NOMO-1 treated with dmso at 0.1 percent for 144 hours (cell line): ENCODE measurements around the gene MTARC2.
"Not testable (repeated sequence)": the region's sequence is repeated elsewhere in the genome, so short reads cannot be mapped to it uniquely, and the experiment has no call there.

Source experiments
- DNase-seq: peaks from one replicate; lab custom pipeline; 2025; ENCODE audit not compliant: unreplicated experiment; lab: John Stamatoyannopoulos, UW

Gene MTARC2

GRCh38 chr1:220732137-220732536 lies 16.0 kb upstream of the MTARC2 start:
- DNase-seq = no peak

- no peak for DNase-seq
These were observed 15.5 kb upstream of the MTARC2 start for GRCh38 chr1:220732621-220733020.

GRCh38 chr1:220733086-220733601 lies 15.0 kb upstream of the MTARC2 start:
- peak; percentile 69 for DNase-seq

- DNase-seq = no peak
These were observed 13.4 kb upstream of the MTARC2 start for GRCh38 chr1:220734571-220735326.

GRCh38 chr1:220736283-220736682 lies 11.8 kb upstream of the MTARC2 start:
- DNase-seq = not testable (repeated sequence)

GRCh38 chr1:220741349-220741748 lies 6.8 kb upstream of the MTARC2 start:
- DNase-seq = no peak

GRCh38 chr1:220741825-220742224 lies 6.3 kb upstream of the MTARC2 start:
- no peak for DNase-seq

GRCh38 chr1:220742520-220742919 lies 5.6 kb upstream of the MTARC2 start:
- no peak for DNase-seq

- DNase-seq = no peak
These were observed 1.3 kb upstream of the MTARC2 start for GRCh38 chr1:220746851-220747250.

GRCh38 chr1:220747437-220748088 lies 559 bp upstream of the MTARC2 start:
- no peak for DNase-seq

GRCh38 chr1:220748936-220749335 lies 814 bp downstream of the MTARC2 start:
- no peak for DNase-seq

GRCh38 chr1:220750131-220750515 lies 2.0 kb downstream of the MTARC2 start:
- DNase-seq = no peak

- no peak for DNase-seq
These were observed 3.0 kb downstream of the MTARC2 start for GRCh38 chr1:220751111-220751510.

- no peak for DNase-seq
These were observed 6.2 kb downstream of the MTARC2 start for GRCh38 chr1:220754212-220754917.

- DNase-seq = no peak
These were observed 6.8 kb downstream of the MTARC2 start for GRCh38 chr1:220754918-220755295.

- no peak for DNase-seq
These were observed 7.2 kb downstream of the MTARC2 start for GRCh38 chr1:220755309-220755708.

GRCh38 chr1:220757441-220757840 lies 9.3 kb downstream of the MTARC2 start:
- DNase-seq = no peak

GRCh38 chr1:220759147-220759546 lies 11.0 kb downstream of the MTARC2 start:
- DNase-seq = no peak

GRCh38 chr1:220761688-220762427 lies 13.7 kb downstream of the MTARC2 start:
- DNase-seq = no peak

GRCh38 chr1:220764757-220765156 lies 16.6 kb downstream of the MTARC2 start:
- DNase-seq = no peak
